Activated B cell treated with CpG ODN at 0.5 μM for 24 hours (primary cell): ENCODE measurements around the gene F2RL3. TPM values are rescaled to one million over a fixed set of nuclear protein-coding genes. Genes with fewer than 3 reads are reported as not detected.

Experiments
- ATAC-seq: fragments of 200-7000 bp; cut with Tn5 transposase; one replicate; pipeline ENCODE4 v1.10.0; 2021; ENCODE audit warnings: low read depth, mild to moderate bottlenecking, moderate library complexity
- CTCF ChIA-PET: fragments of 350-600 bp; sonication (Branson Sonifier 250); formaldehyde crosslinking; loops from one replicate; lab custom pipeline; 2021; ENCODE audit warnings: antibody characterized with exemption; lab: Charles Lee
- POLR2A ChIA-PET: fragments of 350-600 bp; sonication (Branson Sonifier 250); formaldehyde crosslinking; loops from one replicate; lab custom pipeline; 2021; ENCODE audit warnings: antibody characterized with exemption; lab: Charles Lee
- DNase-seq: peaks from one replicate; pipeline ENCODE4 v3.0.0; 2022
- H3K27ac Mint-ChIP-seq: one replicate; pipeline ENCODE4 v1.8.0; 2020; ENCODE audit warnings: mixed read lengths
- H3K27me3 Mint-ChIP-seq: one replicate; pipeline ENCODE4 v1.8.0; 2021; ENCODE audit warnings: mixed read lengths
- H3K36me3 Mint-ChIP-seq: one replicate; pipeline ENCODE4 v1.8.0; 2021; ENCODE audit warnings: low read depth, mixed read lengths
- H3K4me1 Mint-ChIP-seq: one replicate; pipeline ENCODE4 v1.8.0; 2021; ENCODE audit warnings: mixed read lengths
- H3K4me3 Mint-ChIP-seq: one replicate; pipeline ENCODE4 v1.8.0; 2020; ENCODE audit warnings: mild to moderate bottlenecking, mixed read lengths
- H3K9me3 Mint-ChIP-seq: one replicate; pipeline ENCODE4 v1.8.0; 2020; ENCODE audit warnings: mixed read lengths
- CTCF ChIP-seq: fragments of 200-600 bp; IDR thresholded peaks from one replicate; pipeline ENCODE4 v1.8.0; 2022; ENCODE audit warnings: antibody characterized with exemption, mild to moderate bottlenecking
- intact Hi-C: fragments of 100-400 bp; cut with micrococcal nuclease; formaldehyde crosslinking; loops from one replicate; pipeline ENCODE4 v1.15.1; 2024
- total RNA-seq: library from RNA; stranded (reverse); gene quantifications from 2 replicates; pipeline ENCODE4 v1.2.3, GENCODE V29; 2022

F2RL3 gene
- total RNA-seq, 1 donor from 2014 or later: 0.58 TPM

GRCh38 chr19:16878181-16878965 is 10.4 kb upstream of the F2RL3 start:
- no peaks in the 10 kb centered on the region for H3K27me3 Mint-ChIP-seq
- H3K27ac Mint-ChIP-seq: no peak overlapping the region
- H3K36me3 Mint-ChIP-seq: peaks cover 69% of the 10 kb centered on the region
- H3K9me3 Mint-ChIP-seq: peaks cover 18% of the 10 kb centered on the region
- no peak for DNase-seq
- CTCF ChIA-PET: no interaction called here
- intact Hi-C loops: no loop called here
- POLR2A ChIA-PET: no interaction called here
- TF ChIP-seq CTCF: no peak
- peaks cover 12% of the 10 kb centered on the region for H3K4me1 Mint-ChIP-seq
- ATAC-seq: no peak
- H3K4me3 Mint-ChIP-seq: no peak overlapping the region

- Mint-ChIP-seq H3K4me3 (no peak overlapping the region), H3K27ac (no peak overlapping the region)
- intact Hi-C loops: no loop called here
These were observed 7.8 kb upstream of the F2RL3 start for GRCh38 chr19:16880884-16881554.

GRCh38 chr19:16882146-16882545 is 6.7 kb upstream of the F2RL3 start:
- CTCF ChIA-PET: no interaction called here
- no peak for TF ChIP-seq CTCF
- H3K36me3 Mint-ChIP-seq: peaks cover 44% of the 10 kb centered on the region
- DNase-seq (no peak), ATAC-seq (no peak)
- H3K27me3 Mint-ChIP-seq: no peaks in the 10 kb centered on the region
- H3K9me3 Mint-ChIP-seq: peaks cover 11% of the 10 kb centered on the region
- no peaks in the 10 kb centered on the region for H3K4me1 Mint-ChIP-seq
- POLR2A ChIA-PET: no interaction called here
- intact Hi-C loops: no loop called here
- no peak overlapping the region for H3K27ac Mint-ChIP-seq
- H3K4me3 Mint-ChIP-seq: no peak overlapping the region

More at GRCh38 chr19:16880884-16881554, 7.8 kb upstream of the F2RL3 start:
- POLR2A ChIA-PET: no interaction called here
- Mint-ChIP-seq H3K27me3 (no peaks in the 10 kb centered on the region), H3K36me3 (peaks cover 55% of the 10 kb centered on the region), H3K9me3 (peaks cover 11% of the 10 kb centered on the region), H3K4me1 (no peaks in the 10 kb centered on the region)
- ATAC-seq: no peak
- CTCF ChIA-PET: no interaction called here
- TF ChIP-seq CTCF: no peak
- DNase-seq: no peak

- TF ChIP-seq CTCF: no peak
- ChIA-PET POLR2A (no interaction called here), CTCF (no interaction called here)
- H3K4me1 Mint-ChIP-seq: peaks cover 3% of the 10 kb centered on the region
- peaks cover 36% of the 10 kb centered on the region for H3K36me3 Mint-ChIP-seq
- no peak overlapping the region for H3K4me3 Mint-ChIP-seq
- no peak overlapping the region for H3K27ac Mint-ChIP-seq
- peaks cover 1% of the 10 kb centered on the region for H3K27me3 Mint-ChIP-seq
- ATAC-seq (no peak), DNase-seq (no peak)
- intact Hi-C loops: no loop called here
- H3K9me3 Mint-ChIP-seq: peaks cover 11% of the 10 kb centered on the region
These were observed 5.3 kb upstream of the F2RL3 start for GRCh38 chr19:16883522-16883921.

GRCh38 chr19:16885166-16885565 is 3.6 kb upstream of the F2RL3 start:
- Mint-ChIP-seq H3K9me3 (peaks cover 11% of the 10 kb centered on the region), H3K27ac (no peak overlapping the region), H3K27me3 (peaks cover 2% of the 10 kb centered on the region), H3K4me1 (peaks cover 12% of the 10 kb centered on the region), H3K36me3 (peaks cover 21% of the 10 kb centered on the region), H3K4me3 (no peak overlapping the region)
- intact Hi-C loops: no loop called here
- no peak for TF ChIP-seq CTCF
- DNase-seq (no peak), ATAC-seq (no peak)
- ChIA-PET CTCF (no interaction called here), POLR2A (interaction anchor here (0.6 kb wide), 1 partner anchor 20 kb away, joined by 3 read pairs; no protein-coding TSS in a partner anchor)
